Stimulated activated CD4-positive, alpha-beta T cell treated with anti-CD3 and anti-CD28 coated beads, TNF-alpha, amount 100 ng/mL, for 24 hours (primary cell): ENCODE results near the gene OR4K14.
"Not testable (repeated sequence)": the region's sequence is repeated elsewhere in the genome, so short reads cannot be mapped to it uniquely, and the experiment has no call there.

Experiments
- DNase-seq, 3 experiments: peaks; one replicate each; pipeline ENCODE4 v3.0.0-alpha.2; 2020; ENCODE audit warnings: low read depth in 3 of 3

Gene OR4K14, protein sequence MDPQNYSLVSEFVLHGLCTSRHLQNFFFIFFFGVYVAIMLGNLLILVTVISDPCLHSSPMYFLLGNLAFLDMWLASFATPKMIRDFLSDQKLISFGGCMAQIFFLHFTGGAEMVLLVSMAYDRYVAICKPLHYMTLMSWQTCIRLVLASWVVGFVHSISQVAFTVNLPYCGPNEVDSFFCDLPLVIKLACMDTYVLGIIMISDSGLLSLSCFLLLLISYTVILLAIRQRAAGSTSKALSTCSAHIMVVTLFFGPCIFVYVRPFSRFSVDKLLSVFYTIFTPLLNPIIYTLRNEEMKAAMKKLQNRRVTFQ

DNA sequence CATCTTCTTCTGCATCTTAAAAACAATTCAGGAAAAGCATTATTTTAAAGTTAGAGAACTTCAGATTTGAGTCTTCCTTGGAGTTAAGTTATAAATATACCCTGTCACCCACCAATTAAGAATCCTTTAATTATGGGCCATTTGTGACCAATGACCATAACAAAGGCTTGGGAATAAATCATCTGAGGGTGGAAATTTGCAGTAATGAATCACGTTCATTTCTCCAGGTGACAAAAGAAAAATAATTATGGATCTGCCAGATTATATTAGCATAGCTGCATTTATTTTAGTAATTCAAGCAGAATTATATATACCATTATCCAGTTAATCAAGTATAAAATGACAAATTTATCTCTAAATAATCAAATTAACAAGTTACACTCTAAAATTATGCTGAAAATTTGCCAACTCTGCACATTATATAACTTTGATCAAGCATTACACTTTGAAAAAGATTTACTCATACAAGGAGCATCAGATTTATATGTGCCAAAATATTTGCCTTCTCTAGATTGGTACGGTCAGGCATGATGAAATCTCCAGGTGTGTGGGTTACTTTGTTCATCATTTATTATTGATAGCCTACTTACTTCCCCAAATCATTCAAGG is at the start of gene OR4K14:
OR4K14 (minus strand) TSS at position 51 of the 609 bp plus-strand sequence. CDS start 4,114 bp downstream, outside the sequence.
- no peak for DNase-seq

DNA sequence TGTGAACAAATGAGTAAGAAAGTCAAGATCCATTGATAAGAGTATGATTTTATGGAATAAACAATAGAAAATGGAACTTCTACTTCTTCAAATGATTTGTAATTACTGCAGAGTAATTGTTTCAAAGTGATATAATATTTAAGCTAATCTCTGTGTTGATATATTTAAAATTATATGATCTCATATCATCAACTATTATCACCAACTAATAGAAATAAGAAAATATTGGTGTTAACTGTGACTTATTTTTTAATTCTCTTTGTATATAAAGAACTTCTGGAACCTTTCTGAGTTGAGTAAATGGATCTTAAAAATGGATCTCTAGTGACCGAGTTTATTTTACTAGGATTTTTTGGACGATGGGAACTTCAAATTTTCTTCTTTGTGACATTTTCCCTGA is 40.6 kb upstream of the OR4K14 start, which contains the start of gene OR4L1:
OR4L1 (plus strand) TSS at position 301 of the 400 bp plus-strand sequence; CDS start at position 301, 0 bp downstream.
- DNase-seq = no peak

DNA sequence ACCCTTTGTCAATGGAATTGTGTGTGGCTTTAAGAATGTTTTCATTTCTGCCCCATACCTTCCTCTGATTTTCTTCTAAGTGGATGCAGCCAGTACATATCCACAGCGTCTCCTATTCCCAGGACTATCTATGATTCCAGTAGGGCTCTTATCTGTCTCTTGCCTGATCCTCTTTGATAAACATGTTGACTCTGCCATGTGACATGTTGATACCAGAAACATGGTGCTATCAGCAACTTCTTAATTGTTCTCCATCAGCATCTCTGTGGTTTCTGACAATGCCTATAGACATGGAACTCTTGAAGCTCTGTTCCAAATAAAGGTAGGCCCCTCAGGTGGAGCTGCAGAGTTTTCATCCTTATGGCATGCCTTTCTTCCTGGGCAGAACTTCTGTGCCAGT is 29.1 kb upstream of the OR4K14 start:
- no peak for DNase-seq

DNA sequence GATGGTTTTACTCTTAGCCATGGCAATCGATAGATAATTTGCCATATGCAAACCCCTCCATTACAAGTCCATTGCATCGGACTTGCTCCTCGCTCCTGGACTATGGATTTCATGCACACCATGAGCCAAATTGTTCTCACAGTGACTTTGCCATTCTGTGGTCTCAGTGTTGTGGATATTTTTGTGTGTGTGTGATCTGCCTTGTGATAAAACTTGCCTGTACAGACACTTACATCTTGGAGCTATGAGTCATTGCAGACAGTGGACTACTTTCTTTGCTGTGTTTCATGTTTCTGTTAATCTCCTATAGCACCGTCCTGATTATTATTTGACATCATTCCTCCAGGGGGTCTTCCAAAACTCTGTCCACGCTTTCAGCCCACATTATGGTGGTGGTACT is 25.1 kb upstream of the OR4K14 start:
- no peak for DNase-seq

DNA sequence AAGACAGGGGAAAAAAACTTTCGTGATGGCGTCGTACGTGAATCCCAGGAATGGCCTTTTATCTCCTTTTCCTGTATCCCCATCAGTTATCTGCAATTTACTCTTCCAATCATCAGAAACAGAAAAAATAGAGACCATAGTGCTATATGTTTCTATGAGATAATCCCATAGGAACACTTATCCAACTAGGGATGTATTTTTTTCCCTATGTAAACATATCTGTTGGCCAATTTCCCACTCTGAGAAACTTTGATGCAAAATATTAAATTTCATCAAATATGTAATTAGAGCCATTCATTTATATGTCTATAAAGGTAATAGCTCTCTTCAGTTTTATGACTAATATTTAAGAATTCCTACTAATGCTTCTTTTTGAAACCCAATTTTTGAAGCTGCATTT is 16.8 kb upstream of the OR4K14 start, which contains the start of gene OR4K13:
OR4K13 (minus strand) TSS at position 101 of the 400 bp plus-strand sequence. CDS start 1,280 bp downstream, outside the sequence.
- no peak for DNase-seq

DNA sequence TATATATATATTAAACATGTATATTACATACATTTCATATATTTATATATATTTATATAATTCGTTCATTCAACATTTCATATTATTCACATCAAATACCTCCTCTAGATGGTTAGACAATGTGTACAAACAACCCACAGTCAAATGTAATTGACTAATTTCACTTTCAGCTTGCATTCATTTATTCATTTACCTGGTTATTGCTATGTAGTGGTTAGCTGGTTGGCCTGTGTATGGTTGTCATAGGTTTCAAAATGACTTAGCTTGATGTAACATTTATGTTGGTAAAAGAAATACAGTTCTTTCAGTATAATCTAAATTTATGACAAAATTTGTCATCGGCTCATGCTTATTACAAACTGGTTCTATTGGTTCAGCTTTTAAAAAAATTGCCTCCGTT is 16.3 kb upstream of the OR4K14 start:
- DNase-seq = no peak

DNA sequence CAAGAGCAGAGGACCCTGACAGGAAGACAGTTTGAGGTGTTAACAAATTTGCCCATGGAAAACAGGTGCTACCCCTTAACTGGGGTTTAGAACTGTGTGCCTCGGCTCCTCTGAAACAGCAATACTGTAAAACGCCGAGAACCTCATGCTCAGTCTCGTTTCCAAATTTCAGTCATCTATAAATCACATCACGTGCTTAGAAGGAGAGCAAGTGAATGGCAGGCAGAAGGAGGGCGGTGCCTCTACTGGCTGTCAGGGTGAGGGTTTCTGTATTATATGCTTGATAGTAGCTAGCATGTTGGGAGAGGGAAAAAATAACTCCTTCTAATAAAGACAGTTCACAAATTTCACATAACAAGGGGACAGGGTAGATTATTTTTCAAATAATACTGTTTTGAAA is 12.0 kb upstream of the OR4K14 start:
- DNase-seq = no peak

DNA sequence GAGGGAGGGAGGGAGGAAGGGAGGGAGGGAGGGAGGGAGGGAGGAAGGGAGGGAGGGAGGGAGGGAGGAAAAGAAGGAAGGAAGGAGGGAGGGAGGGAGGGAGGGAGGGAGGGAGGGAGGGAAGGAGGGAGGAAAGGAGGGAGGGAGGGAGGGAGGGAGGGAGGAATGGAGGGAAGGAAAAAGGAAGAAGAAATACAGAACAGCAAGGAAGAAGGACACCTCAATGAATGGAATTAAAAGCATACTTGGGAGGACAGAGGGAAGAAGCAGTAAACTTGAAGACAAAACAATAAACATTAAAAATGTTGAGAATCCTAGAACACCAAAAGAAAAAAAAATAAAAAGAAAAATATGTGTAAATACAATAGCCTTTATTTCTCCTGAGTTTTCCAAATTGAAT is 11.0 kb downstream of the OR4K14 start:
- no peak for DNase-seq

DNA sequence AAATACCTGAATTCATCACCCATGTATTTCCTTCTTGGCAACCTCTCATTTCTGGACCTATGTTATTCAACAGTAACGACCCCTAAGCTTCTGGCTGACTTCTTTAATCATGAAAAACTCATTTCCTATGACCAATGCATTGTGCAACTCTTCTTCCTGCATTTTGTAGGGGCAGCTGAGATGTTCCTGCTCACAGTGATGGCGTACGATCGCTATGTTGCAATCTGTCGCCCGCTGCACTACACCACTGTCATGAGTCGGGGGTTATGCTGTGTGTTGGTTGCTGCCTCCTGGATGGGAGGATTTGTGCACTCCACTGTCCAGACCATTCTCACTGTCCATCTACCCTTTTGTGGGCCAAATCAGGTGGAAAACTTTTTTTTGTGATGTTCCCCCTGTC is 16.8 kb downstream of the OR4K14 start:
- no peak for DNase-seq

DNA sequence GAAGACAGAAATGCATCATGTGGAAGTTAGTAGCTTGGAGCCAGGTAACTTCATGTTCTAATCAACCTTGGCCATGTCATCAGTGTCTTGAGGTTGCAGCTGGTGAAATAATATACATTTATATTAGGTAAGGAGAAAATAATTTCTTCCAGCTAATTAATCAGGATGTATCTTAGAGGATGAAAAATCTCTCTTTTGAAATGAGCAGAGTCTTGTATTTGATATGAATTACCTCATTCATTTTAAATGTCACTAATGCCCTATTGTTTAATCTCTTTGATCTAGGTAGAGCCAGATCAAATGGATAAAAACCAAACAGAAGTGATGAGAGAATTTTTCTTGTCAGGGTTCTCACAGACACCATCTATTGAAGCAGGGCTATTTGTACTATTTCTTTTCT is 17.2 kb downstream of the OR4K14 start, which contains the start of gene OR4Q2:
OR4Q2 (plus strand) TSS at position 301 of the 400 bp plus-strand sequence.
- no peak for DNase-seq

DNA sequence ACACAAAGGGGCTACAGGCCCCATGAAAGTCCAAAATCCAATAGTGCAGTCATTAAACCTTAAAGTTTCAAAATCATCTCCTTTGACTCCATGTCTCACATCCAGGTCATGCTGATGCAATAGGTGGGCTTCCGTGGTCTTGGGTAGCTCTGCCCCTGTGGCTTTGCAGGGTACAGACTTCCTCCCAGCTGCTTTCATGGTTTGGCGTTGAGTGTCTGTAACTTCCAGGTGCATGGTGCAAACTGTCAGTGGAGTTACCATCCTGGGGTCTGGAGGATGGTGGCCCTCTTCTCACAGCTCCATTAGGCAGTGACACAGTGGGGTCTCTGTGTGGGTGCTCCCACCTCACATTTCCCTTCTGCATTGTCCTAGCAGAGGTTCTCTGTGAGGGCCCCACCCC is 25.7 kb downstream of the OR4K14 start:
- DNase-seq = no peak

DNA sequence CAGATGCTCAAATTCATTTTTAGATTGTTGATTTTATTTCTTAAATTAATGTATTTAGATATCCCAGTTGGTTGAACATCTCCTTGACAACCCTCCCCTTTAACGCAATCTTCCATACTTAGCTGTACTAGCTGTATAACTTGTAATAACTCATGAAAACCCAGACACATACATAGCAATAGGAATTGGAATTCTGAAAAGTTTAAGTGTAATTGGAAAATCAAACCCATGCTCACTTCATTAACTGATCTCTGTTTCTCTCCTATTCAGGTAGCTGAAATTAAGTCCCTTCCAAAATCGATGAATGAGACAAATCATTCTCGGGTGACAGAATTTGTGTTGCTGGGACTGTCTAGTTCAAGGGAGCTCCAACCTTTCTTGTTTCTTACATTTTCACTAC is 43.8 kb downstream of the OR4K14 start, which contains the start of gene OR4K15:
OR4K15 (plus strand) TSS at position 301 of the 400 bp plus-strand sequence; CDS start at position 301, 0 bp downstream.
- no peak for DNase-seq

DNA sequence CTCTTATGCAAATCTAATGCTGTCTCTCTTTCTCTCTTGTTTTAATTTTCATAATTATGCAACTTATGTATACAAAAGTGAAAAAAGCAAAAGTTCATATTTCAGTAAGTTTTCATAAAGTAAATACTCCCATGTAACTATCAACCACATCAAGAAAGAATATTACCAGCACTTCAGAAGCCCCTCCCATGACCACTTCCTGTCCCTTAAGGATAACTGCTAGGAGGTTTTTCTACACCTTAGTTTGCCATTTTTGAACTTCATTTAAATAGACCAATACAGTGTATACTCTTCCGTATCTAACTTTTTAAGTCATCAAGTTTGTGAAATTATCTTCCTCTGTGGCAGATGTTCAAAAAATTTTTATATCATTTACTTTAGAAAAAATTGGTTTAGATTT is 44.3 kb downstream of the OR4K14 start:
- no peak for DNase-seq

DNA sequence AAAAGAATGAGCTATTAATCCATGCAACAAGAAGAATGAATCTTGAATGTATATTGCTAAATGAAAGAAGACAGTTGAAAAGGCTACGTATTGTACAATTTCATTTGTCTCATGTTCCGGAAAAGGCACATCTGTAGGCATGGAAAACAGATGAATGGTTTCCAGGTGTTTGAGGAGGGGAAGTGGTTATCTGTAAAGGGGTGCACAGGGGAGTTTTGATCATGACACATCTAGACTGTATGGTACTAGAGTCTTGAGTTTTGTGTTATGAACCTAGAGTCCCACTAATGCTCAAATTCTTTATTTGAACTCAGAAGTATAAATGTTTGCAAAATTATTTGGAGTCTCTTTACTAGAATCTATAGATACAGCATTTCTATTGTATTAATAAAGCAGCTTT is 49.4 kb downstream of the OR4K14 start:
- DNase-seq = not testable (repeated sequence)
